T-helper 2 cell treated with Interferon-gamma antibody and Interleukin-4, amounts not matched to agents 5 μg/mL and 100 μg/mL, for 36 hours (primary cell): Measurements from ENCODE around the gene PRIMA1.
"Not testable (repeated sequence)": the region's sequence is repeated elsewhere in the genome, so short reads cannot be mapped to it uniquely, and the experiment has no call there.

Source experiments
- DNase-seq: peaks from one replicate; pipeline ENCODE4 v3.0.0; 2021; ENCODE audit warnings: low spot score
- H3K27ac Mint-ChIP-seq: one replicate; pipeline ENCODE4 v1.8.0; 2021; ENCODE audit warnings: mild to moderate bottlenecking, mixed read lengths
- H3K27me3 Mint-ChIP-seq: one replicate; pipeline ENCODE4 v1.8.0; 2021; ENCODE audit warnings: low read depth, mixed read lengths
- H3K36me3 Mint-ChIP-seq: one replicate; pipeline ENCODE4 v1.8.0; 2021; ENCODE audit warnings: low read depth, mixed read lengths
- H3K4me1 Mint-ChIP-seq: one replicate; pipeline ENCODE4 v1.8.0; 2021; ENCODE audit warnings: low read depth, mixed read lengths
- H3K4me3 Mint-ChIP-seq: one replicate; pipeline ENCODE4 v1.8.0; 2022; ENCODE audit warnings: mild to moderate bottlenecking, moderate library complexity, mixed read lengths
- H3K9me3 Mint-ChIP-seq: one replicate; pipeline ENCODE4 v1.8.0; 2021; ENCODE audit warnings: mixed read lengths

Gene PRIMA1

DNA sequence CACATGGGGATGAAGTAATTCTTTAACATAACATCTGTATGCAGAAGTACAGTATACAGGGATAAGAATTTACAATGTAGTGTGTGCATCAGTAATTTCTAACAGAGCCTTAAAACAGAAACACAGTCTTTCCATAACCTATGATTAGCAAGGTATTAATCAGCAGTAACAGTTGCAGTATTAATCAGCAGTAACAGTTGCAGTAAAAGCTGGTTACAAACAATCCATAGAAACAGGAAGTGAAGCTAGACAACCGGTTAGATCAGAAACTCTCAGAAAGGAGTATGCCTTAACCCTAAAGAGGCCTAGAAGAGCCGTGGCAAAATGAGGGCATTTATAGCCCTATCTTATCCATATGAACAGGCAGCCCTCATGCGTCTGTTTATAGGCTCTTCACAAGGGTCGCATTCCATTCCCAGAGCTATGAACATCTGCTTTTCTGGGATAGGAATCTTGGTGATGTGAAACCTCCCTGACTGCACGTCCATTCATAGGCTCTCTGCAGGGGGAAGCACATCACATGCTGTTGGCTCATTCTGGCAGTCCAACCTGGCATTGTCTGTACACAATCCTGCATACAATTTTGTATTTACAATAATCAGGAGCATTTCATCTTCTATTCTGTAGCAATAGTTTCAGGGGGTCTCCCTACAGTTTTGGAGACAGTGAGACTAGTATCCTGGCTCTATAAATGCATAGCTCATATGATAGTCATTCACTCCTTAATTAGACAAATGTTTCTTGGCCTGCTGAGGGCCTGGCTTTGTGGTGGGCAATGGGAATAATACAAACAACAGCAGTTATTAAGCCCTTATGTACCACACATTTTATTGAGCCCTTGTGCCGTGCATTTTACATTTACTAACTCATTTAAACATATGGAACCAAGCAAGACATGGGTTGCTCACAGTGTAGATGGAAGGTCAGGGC is 21.5 kb upstream of the PRIMA1 start:
- H3K4me3 Mint-ChIP-seq, DNase-seq, H3K27me3 Mint-ChIP-seq, H3K27ac Mint-ChIP-seq, H3K36me3 Mint-ChIP-seq: not testable (repeated sequence)
- peaks cover 35% of the 10 kb centered on the region for H3K9me3 Mint-ChIP-seq
- peaks cover 11% of the 10 kb centered on the region for H3K4me1 Mint-ChIP-seq

- no peak overlapping the region for H3K4me3 Mint-ChIP-seq
- H3K27me3 Mint-ChIP-seq = peaks cover 15% of the 10 kb centered on the region
- H3K36me3 Mint-ChIP-seq = no peaks in the 10 kb centered on the region
- H3K27ac Mint-ChIP-seq = no peak overlapping the region
- peaks cover 6% of the 10 kb centered on the region for H3K4me1 Mint-ChIP-seq
- H3K9me3 Mint-ChIP-seq = peaks cover 13% of the 10 kb centered on the region
- no peak for DNase-seq
These were observed 16.4 kb upstream of the PRIMA1 start for GRCh38 chr14:93804654-93805053.

- no peaks in the 10 kb centered on the region for H3K4me1 Mint-ChIP-seq
- peaks cover 6% of the 10 kb centered on the region for H3K9me3 Mint-ChIP-seq
- H3K36me3 Mint-ChIP-seq = no peaks in the 10 kb centered on the region
- no peak for DNase-seq
- H3K4me3 Mint-ChIP-seq = no peak overlapping the region
- peaks cover 20% of the 10 kb centered on the region for H3K27me3 Mint-ChIP-seq
- H3K27ac Mint-ChIP-seq = no peak overlapping the region
These were observed 15.4 kb upstream of the PRIMA1 start for GRCh38 chr14:93803408-93804318.

DNA sequence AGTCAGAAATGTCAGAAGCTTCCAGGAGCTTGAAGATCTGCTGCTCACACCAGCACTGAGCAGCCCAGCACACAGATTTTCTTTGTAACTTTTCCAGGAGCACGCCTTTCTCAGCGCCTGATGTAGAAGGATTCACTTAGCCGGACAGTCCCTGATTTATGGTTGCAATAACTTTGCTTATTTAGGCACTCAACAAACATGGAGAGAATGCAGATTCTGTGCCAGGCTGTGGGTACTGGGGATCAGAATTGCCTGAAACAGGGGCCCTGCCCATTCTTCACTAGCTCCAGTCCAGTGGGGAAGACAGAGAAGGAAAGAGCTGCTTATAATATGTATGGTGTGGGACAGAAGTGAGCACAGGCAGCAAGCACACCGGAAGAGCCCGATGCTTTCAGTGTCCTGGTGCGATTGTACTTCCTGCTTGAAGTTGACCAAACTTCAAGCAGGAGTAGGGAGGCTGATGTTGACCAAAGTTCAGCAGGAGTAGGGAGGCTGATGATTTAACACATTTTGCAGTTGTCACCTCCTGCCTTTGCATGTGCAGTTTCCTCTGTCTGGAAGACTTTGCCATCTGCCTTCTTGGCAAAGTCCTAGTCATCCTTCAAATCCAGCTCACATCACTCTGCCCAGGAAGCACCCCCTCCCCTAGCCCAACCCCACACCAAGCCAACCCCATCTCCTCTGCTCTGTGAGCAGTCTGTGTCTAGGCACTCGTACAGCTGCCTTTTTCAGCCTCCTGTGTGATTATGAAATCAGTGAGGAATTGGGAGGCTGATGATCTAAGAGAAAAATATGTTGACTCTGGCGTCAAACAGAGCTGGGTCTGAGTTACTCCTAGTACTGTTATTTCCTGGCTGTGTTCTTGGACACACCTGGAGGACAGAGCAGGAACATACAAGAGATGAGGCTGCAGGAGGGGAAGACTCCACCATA is 12.0 kb upstream of the PRIMA1 start:
- no peak for DNase-seq
- Mint-ChIP-seq H3K4me3 (no peak overlapping the region), H3K36me3 (no peaks in the 10 kb centered on the region), H3K4me1 (no peaks in the 10 kb centered on the region), H3K27ac (no peak overlapping the region), H3K27me3 (peaks cover 20% of the 10 kb centered on the region), H3K9me3 (no peaks in the 10 kb centered on the region)

DNA sequence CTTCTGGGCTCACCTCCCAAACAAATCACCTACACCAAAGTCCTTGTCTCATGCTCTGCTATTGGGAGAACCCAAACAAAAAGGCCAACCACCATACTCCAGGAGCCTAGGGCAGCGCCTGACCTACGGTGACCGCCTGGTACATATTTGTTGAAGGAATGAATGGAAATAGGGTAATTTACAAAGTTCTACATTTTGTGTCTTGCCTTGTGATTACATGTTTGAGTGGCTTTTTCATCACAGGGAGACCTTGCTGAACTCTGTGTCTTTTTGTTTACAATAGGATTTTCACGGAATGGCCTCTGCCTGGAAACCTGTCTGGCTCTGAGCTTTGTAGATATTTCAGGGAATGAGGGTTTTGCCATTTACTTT is 11.3 kb upstream of the PRIMA1 start:
- Mint-ChIP-seq H3K27ac (no peak overlapping the region), H3K4me3 (no peak overlapping the region), H3K4me1 (no peaks in the 10 kb centered on the region), H3K9me3 (no peaks in the 10 kb centered on the region), H3K36me3 (no peaks in the 10 kb centered on the region), H3K27me3 (peaks cover 19% of the 10 kb centered on the region)
- DNase-seq = no peak

- H3K27ac Mint-ChIP-seq = no peak overlapping the region
- no peaks in the 10 kb centered on the region for H3K9me3 Mint-ChIP-seq
- DNase-seq = no peak
- H3K27me3 Mint-ChIP-seq = peaks cover 22% of the 10 kb centered on the region
- H3K4me3 Mint-ChIP-seq = no peak overlapping the region
- H3K36me3 Mint-ChIP-seq = no peaks in the 10 kb centered on the region
- H3K4me1 Mint-ChIP-seq = no peaks in the 10 kb centered on the region
These were observed 9.3 kb upstream of the PRIMA1 start for GRCh38 chr14:93797536-93797935.

DNA sequence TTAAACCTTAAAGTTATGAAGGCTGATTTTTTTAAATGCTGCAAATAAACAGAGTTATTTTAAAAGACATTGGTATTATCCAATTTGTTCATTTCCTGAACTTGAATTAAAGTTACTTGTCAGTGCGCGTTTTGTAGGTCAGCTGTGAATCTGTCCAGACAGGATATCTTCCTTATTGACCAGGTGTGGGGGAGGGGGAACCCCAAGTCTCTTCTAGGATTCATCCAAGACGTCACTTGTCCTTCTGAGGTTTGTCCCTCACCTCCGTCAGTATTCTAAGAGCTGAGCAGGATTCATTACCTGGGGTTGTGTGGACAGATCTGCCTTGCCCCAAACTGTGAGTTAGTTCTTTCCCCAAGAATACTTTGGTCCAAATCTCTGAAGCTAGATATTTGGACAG is 8.8 kb upstream of the PRIMA1 start:
- Mint-ChIP-seq H3K27ac (no peak overlapping the region), H3K4me1 (no peaks in the 10 kb centered on the region), H3K36me3 (no peaks in the 10 kb centered on the region), H3K4me3 (no peak overlapping the region), H3K27me3 (peaks cover 23% of the 10 kb centered on the region), H3K9me3 (no peaks in the 10 kb centered on the region)
- no peak for DNase-seq

DNA sequence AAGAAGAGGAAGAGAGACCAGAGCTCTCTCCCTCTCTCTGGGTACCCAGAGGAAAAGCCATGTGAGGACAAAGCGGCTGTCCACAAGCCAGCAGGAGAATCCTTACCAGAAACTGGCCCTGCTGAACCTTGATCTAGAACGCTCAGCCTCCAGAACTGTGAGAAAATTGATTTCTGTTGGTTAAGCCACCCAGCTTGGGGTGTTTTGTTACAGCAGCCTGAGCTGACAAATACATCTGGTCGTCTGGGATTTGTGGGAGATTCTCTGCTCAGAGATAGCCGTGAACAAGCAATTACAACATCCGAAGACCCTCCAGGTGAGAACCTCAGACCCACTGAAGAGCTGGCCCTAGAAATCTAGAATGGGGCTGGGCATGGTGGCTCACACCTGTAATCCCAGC is 6.5 kb upstream of the PRIMA1 start:
- Mint-ChIP-seq H3K36me3 (no peaks in the 10 kb centered on the region), H3K4me3 (no peak overlapping the region), H3K27me3 (peaks cover 33% of the 10 kb centered on the region)

GRCh38 chr14:93793555-93794324 is 5.5 kb upstream of the PRIMA1 start:
- no peaks in the 10 kb centered on the region for H3K4me1 Mint-ChIP-seq
- H3K27me3 Mint-ChIP-seq = peaks cover 37% of the 10 kb centered on the region
- H3K36me3 Mint-ChIP-seq = no peaks in the 10 kb centered on the region
- no peak overlapping the region for H3K27ac Mint-ChIP-seq
- no peaks in the 10 kb centered on the region for H3K9me3 Mint-ChIP-seq
- DNase-seq = no peak
- no peak overlapping the region for H3K4me3 Mint-ChIP-seq

More for the DNA sequence above, 6.5 kb upstream of the PRIMA1 start:
- no peaks in the 10 kb centered on the region for H3K9me3 Mint-ChIP-seq
- H3K27ac Mint-ChIP-seq = no peak overlapping the region
- no peaks in the 10 kb centered on the region for H3K4me1 Mint-ChIP-seq
- no peak for DNase-seq

GRCh38 chr14:93792391-93792790 is 4.1 kb upstream of the PRIMA1 start:
- no peak for DNase-seq
- Mint-ChIP-seq H3K4me1 (no peaks in the 10 kb centered on the region), H3K27ac (no peak overlapping the region), H3K9me3 (no peaks in the 10 kb centered on the region), H3K36me3 (no peaks in the 10 kb centered on the region), H3K4me3 (no peak overlapping the region), H3K27me3 (peaks cover 45% of the 10 kb centered on the region)

- H3K9me3 Mint-ChIP-seq = no peaks in the 10 kb centered on the region
- no peaks in the 10 kb centered on the region for H3K36me3 Mint-ChIP-seq
- H3K27ac Mint-ChIP-seq = no peak overlapping the region
- no peaks in the 10 kb centered on the region for H3K4me1 Mint-ChIP-seq
- H3K4me3 Mint-ChIP-seq = no peak overlapping the region
- peaks cover 54% of the 10 kb centered on the region for H3K27me3 Mint-ChIP-seq
- no peak for DNase-seq
These were observed 2.7 kb upstream of the PRIMA1 start for GRCh38 chr14:93790966-93791365.

DNA sequence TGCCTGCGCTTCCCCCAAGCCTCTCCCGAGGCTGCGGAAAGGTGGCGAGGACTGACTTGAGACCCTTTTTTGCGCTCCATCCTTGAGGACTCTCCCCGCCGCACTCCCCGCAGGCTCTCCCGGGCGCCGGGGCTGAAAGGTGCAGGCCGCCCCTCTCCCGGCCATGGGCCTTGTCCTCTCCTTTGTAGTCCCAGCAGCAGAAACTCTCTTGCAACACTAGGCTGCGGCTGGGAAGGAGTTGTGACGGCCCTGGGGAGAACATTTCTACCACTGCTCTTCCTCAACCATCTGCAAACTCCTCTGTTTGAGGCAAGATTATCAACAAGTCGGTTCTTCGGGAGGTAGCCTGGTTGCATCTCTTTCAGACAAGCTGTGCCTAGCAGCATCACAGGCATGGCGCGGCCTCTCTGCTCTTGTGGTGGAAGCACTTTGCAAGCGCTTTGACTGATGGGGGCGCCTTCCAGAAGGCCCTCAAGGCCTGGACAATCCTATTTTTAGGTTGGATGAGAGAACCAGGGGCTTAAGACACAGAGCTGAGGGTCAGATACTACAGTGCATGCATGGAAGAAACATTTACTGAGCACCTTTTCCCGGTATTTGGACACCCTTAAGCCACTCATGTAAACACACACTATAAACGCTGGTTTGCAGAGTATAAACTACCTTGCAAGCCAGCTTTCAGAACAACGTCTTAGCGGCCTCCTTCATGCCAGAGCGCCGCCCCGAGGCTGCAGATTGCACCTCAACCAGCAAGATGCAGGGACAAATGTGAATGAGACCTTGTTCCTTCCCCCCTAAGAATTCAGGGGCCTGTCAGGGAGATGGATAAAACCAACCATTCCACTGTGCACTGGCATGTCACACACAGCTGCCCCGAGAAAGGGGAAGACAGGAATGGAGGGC is 1.2 kb upstream of the PRIMA1 start:
- H3K9me3 Mint-ChIP-seq = no peaks in the 10 kb centered on the region

More for the DNA sequence above, 1.2 kb upstream of the PRIMA1 start:
- no peaks in the 10 kb centered on the region for H3K4me1 Mint-ChIP-seq
- no peak for DNase-seq
- H3K27ac Mint-ChIP-seq = no peak overlapping the region
- H3K36me3 Mint-ChIP-seq = no peaks in the 10 kb centered on the region
- H3K27me3 Mint-ChIP-seq = peaks cover 65% of the 10 kb centered on the region
- no peak overlapping the region for H3K4me3 Mint-ChIP-seq
